ENCODE data around the gene KIAA1217.

KIAA1217 gene

DNA sequence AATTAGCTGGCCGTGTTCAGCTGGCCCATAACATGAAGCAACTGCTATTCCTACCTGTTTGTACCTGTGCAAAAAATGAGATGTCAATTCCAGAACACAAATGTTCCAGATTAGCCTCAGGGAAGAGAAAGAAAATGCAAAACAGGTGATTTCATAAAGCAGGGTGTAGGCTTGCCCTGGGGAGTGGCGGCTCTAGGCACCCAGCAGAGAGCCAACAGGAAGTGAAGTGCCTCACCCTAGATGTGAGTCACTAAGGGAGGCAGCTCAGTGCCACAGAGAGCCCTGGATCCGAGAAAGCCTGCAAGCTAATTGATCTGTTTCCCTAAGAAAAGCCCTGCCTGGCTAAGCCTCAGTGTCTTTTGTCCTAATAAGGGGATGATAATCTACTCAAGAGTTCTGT lies 274.8 kb downstream of the KIAA1217 start:
- Histone ChIP-seq H3K27ac (ENCODE audit: low read length) (no peak overlapping the region), H3K4me3 (ENCODE audit: low read length) (no peak overlapping the region), H3K9me3 (ENCODE audit: insufficient read depth, low read length) (no peaks in the 10 kb centered on the region), H3K27me3 (ENCODE audit: low read depth, low read length) (no peaks in the 10 kb centered on the region), H3K4me1 (ENCODE audit: low read length) (peaks cover 16% of the 10 kb centered on the region), H3K4me2 (ENCODE audit: low read length) (peak overlapping the region; percentile 48), H2AFZ (ENCODE audit: low read depth, low read length) (no peak overlapping the region), H3K79me2 (ENCODE audit: low read length) (no peaks in the 10 kb centered on the region), H3K36me3 (replicated peaks; ENCODE audit: low read depth, low read length) (peaks cover 4% of the 10 kb centered on the region), H3K9ac (ENCODE audit: low read length) (no peak overlapping the region), H4K20me1 (ENCODE audit: insufficient read depth, low read length) (no peaks in the 10 kb centered on the region)
- TF ChIP-seq EZH2phosphoT487 (IDR thresholded peaks at IDR 0.05; ENCODE audit: low read depth): no peak
- TF ChIP-seq, protein P1, sequence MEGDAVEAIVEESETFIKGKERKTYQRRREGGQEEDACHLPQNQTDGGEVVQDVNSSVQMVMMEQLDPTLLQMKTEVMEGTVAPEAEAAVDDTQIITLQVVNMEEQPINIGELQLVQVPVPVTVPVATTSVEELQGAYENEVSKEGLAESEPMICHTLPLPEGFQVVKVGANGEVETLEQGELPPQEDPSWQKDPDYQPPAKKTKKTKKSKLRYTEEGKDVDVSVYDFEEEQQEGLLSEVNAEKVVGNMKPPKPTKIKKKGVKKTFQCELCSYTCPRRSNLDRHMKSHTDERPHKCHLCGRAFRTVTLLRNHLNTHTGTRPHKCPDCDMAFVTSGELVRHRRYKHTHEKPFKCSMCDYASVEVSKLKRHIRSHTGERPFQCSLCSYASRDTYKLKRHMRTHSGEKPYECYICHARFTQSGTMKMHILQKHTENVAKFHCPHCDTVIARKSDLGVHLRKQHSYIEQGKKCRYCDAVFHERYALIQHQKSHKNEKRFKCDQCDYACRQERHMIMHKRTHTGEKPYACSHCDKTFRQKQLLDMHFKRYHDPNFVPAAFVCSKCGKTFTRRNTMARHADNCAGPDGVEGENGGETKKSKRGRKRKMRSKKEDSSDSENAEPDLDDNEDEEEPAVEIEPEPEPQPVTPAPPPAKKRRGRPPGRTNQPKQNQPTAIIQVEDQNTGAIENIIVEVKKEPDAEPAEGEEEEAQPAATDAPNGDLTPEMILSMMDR (IDR thresholded peaks at IDR 0.05; ENCODE audit: low read depth, low read length): no peak

DNA sequence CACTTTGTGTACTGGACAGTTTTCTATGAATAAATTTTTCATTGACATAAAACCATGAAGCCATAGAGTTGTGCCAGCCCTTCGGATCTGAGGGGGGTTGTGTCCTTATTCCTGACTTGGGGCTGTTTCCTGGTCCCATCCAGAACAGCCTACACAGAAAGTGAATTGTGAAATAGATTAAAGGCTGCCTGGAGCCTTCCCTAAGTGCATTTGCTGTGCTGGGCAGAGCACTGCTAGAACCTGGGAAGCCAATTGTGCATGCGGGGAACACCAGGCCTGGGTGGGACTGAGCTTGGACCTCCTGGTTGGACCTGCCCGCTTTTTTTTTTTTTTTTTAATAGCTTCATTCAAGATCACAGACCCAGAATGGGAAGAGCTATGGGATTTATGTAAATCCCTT lies 275.8 kb downstream of the KIAA1217 start:
- peaks cover 16% of the 10 kb centered on the region for H3K4me1 ChIP-seq (ENCODE audit: low read length)
- no peaks in the 10 kb centered on the region for H4K20me1 ChIP-seq (ENCODE audit: insufficient read depth, low read length)
- H3K9me3 ChIP-seq (ENCODE audit: insufficient read depth, low read length): no peaks in the 10 kb centered on the region
- H3K4me2 ChIP-seq (ENCODE audit: low read length): no peak overlapping the region
- no peaks in the 10 kb centered on the region for H3K36me3 ChIP-seq (replicated peaks; ENCODE audit: low read depth, low read length)
- no peak overlapping the region for H3K27ac ChIP-seq (ENCODE audit: low read length)
- no peak overlapping the region for H3K4me3 ChIP-seq (ENCODE audit: low read length)
- H3K79me2 ChIP-seq (ENCODE audit: low read length): no peaks in the 10 kb centered on the region
- no peak overlapping the region for H2AFZ ChIP-seq (ENCODE audit: low read depth, low read length)
- TF ChIP-seq, protein P1 (IDR thresholded peaks at IDR 0.05; ENCODE audit: low read depth, low read length): no peak
- no peak for TF ChIP-seq EZH2phosphoT487 (IDR thresholded peaks at IDR 0.05; ENCODE audit: low read depth)
- no peaks in the 10 kb centered on the region for H3K27me3 ChIP-seq (ENCODE audit: low read depth, low read length)
- no peak overlapping the region for H3K9ac ChIP-seq (ENCODE audit: low read length)

DNA sequence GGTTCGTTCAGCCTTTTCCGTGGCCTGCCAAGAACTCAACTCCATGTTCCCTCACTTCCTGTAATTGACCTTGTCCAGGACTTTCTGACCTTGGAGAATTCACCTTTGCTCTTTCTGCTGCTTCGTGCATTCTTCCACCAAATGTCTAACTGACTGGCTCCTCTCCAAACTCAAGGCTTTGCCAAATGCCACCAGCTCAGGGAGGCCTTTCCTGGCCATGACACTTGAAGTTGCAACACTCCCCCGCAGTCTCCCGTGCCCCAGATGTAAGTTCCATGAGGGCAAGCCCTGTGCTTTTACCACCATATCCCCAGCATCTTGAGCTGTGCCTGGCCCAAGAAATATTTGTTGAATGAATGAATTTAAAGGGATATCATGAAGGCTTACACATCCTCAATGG lies 276.4 kb downstream of the KIAA1217 start:
- no peaks in the 10 kb centered on the region for H3K9me3 ChIP-seq (ENCODE audit: insufficient read depth, low read length)

DNA sequence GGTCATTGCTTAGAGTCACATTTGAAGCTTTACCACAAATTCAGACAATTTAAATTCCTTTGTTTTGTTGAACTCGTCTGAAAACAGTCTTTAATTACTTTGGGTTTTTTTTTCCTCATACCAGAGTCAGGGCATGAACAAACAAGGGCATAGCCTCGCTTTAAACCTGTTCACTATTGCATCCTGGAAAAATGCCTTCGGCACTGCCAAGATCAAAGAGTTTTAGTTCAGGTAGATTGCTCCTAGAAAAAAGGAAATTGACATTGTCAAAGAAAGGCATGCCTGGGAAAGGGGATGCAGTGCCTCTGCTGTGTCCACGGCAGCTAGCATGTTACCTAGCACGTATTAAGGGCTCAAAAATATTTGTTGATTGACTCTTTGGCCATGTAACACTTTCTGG lies 279.7 kb downstream of the KIAA1217 start:
- Histone ChIP-seq H3K9ac (ENCODE audit: low read length) (no peak overlapping the region), H3K4me2 (ENCODE audit: low read length) (no peak overlapping the region), H3K4me3 (ENCODE audit: low read length) (no peak overlapping the region), H3K4me1 (ENCODE audit: low read length) (peaks cover 13% of the 10 kb centered on the region), H2AFZ (ENCODE audit: low read depth, low read length) (no peak overlapping the region), H3K27me3 (ENCODE audit: low read depth, low read length) (no peaks in the 10 kb centered on the region), H4K20me1 (ENCODE audit: insufficient read depth, low read length) (no peaks in the 10 kb centered on the region), H3K27ac (ENCODE audit: low read length) (no peak overlapping the region), H3K79me2 (ENCODE audit: low read length) (no peaks in the 10 kb centered on the region), H3K36me3 (replicated peaks; ENCODE audit: low read depth, low read length) (no peaks in the 10 kb centered on the region), H3K9me3 (ENCODE audit: insufficient read depth, low read length) (no peaks in the 10 kb centered on the region)
- TF ChIP-seq, protein P1 (IDR thresholded peaks at IDR 0.05; ENCODE audit: low read depth, low read length): no peak
- TF ChIP-seq EZH2phosphoT487 (IDR thresholded peaks at IDR 0.05; ENCODE audit: low read depth): no peak

More for the DNA sequence above, 276.4 kb downstream of the KIAA1217 start:
- no peak overlapping the region for H3K27ac ChIP-seq (ENCODE audit: low read length)
- no peak overlapping the region for H3K9ac ChIP-seq (ENCODE audit: low read length)
- H4K20me1 ChIP-seq (ENCODE audit: insufficient read depth, low read length): no peaks in the 10 kb centered on the region
- TF ChIP-seq EZH2phosphoT487 (IDR thresholded peaks at IDR 0.05; ENCODE audit: low read depth): no peak
- TF ChIP-seq, protein P1 (IDR thresholded peaks at IDR 0.05; ENCODE audit: low read depth, low read length): no peak
- H3K4me1 ChIP-seq (ENCODE audit: low read length): peaks cover 16% of the 10 kb centered on the region
- H3K4me2 ChIP-seq (ENCODE audit: low read length): no peak overlapping the region
- H3K27me3 ChIP-seq (ENCODE audit: low read depth, low read length): no peaks in the 10 kb centered on the region
- no peak overlapping the region for H3K4me3 ChIP-seq (ENCODE audit: low read length)
- H3K36me3 ChIP-seq (replicated peaks; ENCODE audit: low read depth, low read length): no peaks in the 10 kb centered on the region
- no peaks in the 10 kb centered on the region for H3K79me2 ChIP-seq (ENCODE audit: low read length)
- no peak overlapping the region for H2AFZ ChIP-seq (ENCODE audit: low read depth, low read length)
